COLO829 (cell line): ENCODE data around the gene RNPS1.
A peak's percentile ranks its signal among the peaks of the same experiment; 100 is the strongest.
"Not testable (repeated sequence)": the region's sequence is repeated elsewhere in the genome, so short reads cannot be mapped to it uniquely, and the experiment has no call there.

Source experiments
- DNase-seq: peaks from one replicate; pipeline ENCODE4 v3.0.0; 2012; ENCODE audit warnings: low spot score

The RNPS1 gene

DNA sequence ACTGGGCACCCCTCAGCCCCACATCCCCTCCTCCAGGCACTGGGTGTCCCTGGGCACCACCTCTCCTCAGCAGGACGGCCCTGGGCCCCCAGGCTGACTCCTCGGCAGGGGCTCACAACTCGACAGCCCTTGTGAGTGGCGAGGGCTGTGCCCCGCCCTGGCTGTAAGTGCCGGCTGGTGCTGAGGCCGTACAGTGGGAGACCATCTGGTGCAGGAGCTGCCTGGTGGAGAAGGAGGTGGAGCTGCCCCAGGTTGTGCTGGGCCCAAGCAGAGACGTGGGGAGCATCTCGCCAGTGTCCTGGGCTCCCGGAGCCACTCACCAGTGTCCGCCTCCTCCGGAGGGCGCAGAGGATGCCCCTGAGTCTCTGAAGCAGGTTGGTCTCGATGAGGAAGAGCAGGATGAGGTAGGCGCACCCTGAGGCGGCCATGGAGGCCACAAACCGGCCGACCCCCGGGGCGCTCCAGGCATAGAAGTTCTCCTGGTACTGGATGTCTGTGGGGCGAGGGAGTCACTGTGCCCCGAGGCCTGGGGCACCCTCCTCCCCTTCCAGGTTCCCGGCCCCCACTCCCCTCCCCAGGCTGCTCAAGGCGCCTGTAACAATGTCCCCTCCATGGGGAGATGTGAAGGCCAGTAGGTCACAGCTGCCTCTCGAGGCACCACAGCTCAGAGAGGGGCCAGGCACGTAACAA lies 15.1 kb upstream of the RNPS1 start:
- no peak for DNase-seq

DNA sequence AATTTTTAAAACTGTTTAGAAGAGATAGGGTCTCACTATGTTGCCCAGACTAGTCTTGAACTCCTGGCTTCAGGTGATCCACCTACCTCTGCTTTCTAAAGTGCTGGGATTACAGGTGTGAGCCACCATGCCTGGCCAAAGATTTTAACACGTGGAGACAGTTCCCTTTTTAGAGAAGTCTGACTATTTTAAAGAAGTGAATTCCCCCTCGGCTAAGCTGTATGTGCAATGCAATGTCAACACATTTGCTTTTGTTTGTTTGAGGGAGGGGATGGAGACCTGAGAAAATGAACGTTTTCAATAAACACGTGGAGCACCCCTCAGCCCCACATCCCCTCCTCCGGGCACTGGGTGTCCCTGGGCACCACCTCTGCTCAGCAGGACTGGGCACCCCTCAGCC lies 14.3 kb upstream of the RNPS1 start:
- no peak for DNase-seq

DNA sequence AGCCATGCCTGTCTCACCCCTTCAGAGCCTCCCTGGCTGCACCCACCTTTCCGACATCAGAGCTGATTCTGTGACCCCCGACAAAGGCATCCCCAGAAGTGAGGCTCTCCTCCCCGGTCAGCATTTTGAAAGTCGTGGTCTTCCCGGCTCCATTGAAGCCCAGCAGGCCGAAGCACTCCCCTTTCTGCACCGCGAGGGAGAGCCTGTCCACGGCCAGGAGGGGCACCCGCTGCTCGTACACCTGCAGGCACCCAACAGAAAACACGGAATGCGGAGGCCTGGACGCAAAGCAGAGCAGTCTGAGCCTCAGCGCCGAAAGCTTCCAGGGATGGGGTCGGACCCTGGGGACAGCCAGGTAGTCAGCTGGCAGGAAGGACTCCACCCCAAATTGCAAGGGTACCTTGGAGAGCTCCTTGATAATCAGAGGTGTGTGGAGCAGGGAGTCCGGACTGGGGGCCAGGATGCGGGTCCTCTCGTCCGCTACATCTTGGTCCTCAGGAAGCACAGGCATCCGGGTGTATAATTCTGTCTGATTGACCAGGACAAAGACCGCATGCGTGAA lies 13.1 kb upstream of the RNPS1 start:
- DNase-seq: no peak

DNA sequence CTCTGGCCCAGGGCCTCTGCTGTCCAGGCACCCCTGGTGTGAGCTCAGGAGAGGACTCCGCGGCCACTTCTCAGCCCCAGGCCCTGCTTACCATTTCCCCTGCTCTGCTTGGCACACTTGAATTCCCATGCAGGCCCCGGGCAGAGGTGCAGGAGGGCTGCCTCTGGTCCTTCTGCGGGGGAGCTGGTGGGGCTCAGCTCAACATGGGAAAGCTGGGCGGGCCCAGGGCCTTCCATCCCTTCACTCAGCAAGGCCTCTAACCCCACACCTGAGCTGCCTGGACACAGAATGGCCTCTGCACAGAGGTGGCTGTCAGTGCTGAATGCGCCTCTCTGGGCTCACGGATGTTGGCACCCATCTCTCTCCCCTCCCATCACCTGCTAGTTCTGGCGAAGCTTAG lies 12.5 kb upstream of the RNPS1 start:
- DNase-seq: no peak

DNA sequence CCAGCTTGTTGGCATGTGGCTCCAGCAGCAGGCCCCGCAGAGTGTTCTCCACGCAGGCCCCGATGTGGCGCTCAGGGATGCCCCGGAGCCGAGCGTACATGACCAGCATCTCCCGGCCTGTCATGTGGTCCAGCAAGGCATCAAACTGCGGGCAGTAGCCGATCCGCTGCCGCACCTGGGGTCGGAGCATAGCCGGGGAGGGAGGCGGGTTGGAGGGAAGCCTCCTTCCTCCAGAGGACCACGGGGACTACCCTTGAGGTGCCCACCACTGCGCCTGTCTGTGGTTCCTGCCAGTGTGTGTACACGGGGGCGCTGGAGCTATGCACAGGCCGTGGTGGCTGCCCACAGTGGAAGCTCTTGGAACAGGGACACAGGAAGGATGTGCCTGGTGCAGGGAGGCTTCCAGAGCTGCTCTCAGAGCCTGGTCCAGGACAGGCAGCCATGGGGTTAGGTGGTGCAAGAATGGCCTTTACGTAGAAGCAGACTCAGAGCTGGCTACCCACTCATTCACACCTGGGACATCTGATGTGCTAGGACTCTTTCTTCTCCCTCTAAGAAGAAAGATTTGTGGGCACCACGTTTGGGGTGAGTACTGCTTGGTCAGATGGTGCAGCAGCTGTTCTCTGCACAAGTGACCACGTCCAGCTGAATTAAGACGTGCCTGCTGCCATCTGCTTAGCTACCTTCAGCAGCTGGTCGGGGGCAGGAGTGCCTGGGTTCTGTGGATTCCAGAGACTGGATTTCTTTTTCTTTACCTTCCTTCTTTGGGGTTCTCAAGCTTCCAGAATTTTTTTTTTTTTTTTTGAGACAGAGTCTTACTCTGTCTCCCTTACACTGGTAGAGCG lies 11.3 kb upstream of the RNPS1 start:
- no peak for DNase-seq

DNA sequence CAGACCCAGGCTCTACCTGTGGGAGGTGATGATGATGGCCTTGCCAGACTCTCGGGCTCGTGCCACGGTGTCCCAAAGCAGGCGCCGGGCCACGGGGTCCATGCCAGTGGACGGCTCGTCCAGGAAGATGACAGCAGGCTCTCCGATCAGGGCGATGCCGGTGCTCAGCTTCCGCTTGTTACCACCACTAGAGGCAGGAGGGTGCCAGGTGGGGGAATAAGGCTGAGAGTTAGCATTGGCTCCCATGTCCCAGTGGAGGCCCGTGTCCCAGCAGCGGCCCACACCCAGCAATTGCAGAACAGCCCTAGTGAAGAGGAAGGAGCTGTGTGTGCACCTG lies 10.3 kb upstream of the RNPS1 start:
- no peak for DNase-seq

DNA sequence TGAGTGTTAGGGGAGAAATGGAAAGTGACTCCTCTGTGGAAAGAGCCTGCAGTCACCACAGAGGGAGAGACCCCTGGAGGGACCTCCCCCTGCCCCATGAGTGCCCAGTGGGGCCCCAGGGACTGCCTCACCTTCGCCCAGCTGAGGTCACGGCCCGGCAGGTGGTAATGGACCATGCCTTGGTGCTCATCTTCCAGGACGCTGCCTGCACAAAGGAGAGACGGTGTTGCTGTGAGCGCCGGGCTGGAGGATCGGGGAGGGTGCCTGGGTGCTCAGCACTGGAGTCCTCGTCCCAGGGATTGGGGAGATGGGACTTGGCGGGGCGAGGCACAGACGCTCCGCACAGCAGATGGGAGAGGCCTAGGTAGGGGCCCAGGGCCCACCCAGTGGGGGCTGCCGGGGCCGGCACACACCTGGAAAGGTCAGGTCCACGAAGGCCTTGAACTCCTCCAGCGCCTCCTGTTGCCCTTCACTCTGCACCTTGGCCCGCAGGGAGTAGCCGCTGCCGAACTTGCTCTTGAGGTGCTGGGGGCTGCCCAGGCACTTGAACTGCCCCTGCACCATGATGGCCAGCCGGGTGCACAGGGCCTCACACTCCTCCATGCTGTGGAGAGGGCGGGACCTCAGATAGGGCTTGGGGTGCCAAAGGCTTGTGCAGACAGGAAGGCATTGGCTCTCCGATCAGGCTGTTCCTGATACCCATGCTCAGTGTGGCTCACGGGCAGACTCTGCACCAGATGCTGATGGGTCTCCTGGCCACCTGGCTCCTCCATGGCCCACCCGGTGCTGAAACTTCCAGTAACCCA lies 9.7 kb upstream of the RNPS1 start:
- DNase-seq: no peak

DNA sequence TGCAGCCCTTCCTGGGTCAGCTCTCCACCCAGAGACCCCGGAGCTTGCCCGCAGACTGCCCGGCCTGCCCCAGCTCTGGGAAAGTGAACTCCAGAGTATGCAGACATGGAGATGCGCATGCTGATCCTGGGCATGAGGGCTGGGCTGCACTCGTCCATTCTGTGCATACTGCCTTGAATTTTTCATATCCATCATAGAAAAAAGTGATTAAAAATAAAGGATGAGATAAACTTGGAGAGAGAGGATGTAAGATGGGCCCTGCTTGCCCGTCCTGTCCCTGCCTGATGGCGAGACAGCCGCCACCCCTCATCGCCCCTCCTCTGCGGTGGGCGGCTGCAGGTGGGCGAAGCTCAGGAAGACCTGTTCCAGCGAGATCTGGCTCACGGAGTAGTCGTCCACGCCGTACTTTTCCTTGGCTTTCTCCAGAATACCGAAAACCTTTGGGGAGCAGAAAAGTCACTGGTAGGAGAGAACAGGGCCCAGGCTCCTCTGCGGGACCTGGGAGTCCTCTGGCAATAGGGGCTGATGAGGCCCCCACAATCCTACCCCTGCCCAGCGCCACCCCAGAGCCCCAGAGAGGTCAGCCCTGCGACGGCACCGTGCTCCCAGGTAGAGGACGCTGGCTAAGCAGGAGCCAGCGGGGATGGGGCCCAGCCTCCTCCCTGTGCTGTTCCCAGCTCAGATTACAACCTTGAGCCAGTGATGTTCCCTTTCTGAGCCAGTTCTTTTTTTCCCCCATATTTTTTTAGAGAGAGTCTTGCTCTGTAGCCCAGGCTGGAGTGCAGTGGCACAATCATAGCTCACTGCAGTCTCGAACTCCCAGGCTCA lies 8.7 kb upstream of the RNPS1 start:
- no peak for DNase-seq

DNA sequence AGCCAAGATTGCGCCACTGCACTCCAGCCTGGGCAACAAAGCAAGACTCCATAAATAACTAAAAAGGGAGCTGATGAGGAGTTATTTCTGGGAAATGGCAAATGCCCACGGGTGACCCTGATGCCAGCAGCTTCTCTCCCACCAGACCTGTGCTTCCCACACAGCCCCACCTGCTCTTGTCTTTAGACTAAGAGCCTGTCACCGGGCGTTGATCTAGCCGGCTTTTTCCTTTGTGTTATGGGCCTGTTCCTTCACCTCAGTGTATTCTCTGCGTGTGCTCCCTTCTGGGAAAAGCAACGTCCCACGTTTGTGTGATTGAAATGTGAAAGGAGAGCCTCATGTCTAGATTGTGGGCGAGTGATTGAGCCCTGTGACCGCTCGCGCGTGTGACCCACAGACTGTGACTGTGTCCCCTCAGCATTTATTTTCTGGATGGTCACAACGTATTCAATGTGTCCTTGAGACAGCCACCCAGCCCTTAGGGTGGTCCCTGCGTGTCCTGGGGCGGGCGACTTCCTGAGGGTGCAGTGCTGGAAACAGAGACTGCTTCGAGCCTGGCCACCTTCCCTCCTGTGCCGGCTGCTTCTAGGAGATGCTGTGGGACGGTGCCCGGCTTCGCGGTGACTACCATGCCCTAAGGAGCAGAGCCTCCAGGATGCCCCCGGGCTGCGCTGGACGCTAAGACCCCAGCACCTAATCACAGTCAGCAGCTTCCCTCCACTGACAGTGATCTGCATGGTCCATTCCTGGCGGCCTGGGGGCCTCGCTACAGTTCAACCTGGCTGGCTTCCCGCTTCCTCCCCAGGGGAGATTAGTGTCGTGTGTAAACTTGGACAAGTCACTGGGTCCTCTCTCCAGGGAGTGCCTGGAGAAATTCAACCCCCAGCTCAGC lies 7.8 kb upstream of the RNPS1 start:
- DNase-seq: no peak

DNA sequence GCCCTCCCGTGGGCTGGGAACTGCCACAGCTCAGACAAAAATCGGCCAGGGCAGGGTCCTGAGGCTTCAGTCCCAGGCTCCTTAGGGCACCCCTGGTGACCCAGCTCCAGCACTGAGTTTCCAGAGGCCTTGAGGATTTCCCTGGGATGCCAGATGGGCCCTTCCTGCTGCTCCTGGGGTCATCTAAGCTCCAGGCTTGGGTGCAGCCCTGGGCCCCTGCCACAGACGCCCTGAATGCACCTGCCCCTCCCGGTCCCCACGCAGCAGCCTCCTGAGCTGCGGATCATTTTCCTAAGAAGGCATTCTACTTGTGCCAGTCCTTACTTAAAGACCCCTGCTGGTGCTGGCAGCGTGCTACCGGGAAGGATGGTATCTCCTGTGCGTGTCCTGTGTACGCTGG lies 6.0 kb upstream of the RNPS1 start:
- DNase-seq: no peak

DNA sequence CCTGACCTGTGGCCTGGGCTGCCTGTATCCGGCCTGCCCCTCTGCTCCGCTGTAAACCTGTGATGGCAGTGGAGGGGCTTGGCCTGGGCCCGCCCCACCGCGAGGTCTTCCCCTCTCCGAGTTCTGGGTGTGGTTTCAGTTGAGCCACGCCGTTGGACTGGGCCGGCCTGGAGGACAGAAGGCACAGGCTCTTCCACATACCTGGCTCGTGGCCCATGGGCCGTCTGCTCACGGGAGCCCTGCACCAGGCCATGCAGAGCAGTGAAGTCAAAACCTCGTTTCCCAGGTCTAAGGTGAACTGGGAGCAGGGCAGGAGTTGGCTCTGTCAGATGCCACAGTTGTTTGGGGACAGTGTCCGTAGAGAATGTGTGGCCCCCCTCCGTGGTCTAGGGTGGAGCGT lies 5.6 kb upstream of the RNPS1 start:
- no peak for DNase-seq

DNA sequence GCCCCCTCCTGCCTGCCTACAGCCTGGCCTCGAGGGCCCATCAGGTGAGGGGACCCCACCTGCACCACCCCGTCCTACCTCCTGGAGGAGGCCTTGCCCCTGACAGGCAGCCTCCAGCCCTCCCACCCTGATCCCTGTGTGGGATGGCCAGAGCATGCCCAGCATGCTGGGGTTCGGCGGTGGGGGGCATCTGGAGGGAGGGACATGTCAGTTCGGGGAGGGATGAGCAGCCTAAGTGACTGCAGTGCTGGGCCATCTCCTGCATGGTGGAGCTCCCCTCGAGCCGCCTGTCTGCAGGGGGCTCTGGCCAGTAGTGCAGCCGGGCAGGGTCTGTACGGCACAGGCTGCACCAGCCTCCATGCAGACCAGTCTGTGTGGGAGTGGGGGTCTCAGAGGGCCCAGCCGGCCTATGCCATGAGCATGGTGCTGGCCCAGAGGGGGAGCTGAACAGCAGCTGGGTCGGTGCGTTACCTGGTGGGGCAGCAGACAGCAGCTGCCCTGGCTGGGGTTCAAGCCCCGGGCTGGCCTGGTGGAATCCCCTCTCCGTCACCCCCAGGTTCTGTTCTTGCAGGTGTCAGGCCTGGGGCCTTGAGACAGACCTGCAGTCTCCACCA lies 4.0 kb upstream of the RNPS1 start:
- DNase-seq: no peak

DNA sequence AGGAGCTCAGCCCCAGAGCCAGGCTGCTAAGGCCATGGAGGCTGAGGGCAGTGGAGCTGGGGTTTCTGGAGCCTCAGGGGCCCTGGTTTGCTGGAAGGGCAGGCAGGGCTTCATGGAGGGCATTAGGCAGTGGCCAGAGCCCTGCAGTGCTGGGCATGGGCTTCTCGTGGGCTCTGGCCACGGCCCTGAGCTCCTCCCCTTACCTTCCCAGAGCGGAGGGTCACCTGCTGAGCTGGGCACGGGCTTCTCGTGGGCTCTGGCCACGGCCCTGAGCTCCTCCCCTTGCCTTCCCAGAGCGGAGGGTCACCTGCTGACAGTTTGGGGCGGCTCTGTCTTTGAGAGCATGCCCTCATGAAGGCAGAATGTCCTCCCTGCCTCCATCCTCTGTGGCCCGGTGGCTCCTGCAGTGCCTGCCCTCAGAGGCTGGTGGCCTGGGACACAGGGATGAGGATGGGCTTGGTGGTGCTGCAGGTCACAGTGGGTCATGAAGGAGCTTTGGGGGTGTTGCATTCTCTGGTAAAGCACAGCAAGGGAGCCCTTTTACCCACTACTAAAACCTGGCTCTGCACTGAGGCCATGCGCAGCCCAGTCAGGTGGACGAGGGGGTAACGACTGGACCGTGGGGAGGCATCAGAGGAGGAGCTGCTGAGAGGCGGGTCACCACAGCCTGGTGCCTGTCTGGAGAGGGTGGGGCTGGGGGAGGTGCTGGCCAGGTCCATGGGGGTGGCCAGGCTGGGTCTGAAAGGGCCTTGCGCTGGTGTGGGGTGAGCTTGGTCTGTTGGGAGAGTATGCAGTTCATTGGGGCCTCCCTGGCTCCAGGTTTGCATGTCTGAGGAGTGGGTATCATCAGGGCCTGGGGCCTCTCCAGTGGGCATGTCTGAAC lies 2.9 kb upstream of the RNPS1 start:
- no peak for DNase-seq

DNA sequence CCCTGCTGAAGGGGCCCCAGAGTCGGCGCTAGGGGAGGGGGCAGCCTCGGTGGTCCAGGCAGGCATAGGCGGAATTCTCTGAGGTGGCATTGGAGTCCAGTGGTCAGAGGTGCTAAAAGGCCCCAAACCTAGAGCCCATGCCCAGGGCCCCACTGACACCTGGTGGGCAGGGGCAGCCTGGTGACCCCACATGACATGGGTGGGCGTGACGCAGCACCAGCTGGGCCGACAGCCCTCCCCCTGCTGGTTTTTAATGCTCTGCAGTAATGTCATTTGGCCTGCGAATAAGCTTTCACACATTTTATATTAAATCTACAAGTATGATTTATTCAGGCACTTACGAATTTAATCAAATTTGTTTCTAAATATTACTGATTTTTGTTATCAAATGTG lies 2.1 kb upstream of the RNPS1 start:
- no peak for DNase-seq

DNA sequence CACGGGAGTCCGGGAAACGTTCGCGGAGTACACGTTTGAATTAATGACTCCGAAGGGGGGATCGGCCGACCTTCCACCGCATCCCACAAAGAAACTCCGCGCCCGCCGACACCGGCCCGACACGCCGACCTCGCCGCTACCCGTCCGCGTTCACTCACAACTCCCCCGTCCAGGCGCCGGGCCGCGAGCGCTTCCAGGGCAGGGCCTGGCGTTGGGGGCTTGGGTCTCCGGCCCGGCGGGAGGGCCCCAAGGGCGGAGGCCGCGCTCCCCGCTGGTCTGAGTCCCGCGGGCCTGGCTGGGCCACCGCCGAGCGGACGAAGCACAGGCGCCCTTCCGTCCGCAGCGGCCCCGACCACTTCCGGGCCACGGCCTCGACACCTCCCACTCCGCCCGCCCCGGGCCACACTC lies 417 bp downstream of the RNPS1 start:
- not testable (repeated sequence) for DNase-seq

DNA sequence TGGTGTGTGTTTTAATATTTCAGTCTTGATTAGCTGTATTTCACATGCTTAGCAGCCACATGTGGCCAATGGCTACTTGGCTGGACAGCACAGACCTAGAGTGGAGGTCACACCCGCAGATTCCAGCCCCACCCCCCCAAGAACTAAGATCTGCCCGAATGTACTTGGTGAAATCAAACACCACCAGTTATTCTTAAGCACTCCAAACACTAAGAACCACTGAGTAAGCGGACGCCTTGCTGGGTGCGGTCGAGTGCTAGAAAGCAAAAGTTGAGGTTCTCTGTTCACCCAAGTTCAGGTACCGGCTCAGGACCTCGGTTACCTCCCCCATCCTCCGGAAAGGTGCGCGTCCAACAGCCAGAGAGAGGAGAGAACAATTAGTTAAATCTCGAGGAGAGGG lies 1.0 kb downstream of the RNPS1 start:
- peak; percentile 30 for DNase-seq

DNA sequence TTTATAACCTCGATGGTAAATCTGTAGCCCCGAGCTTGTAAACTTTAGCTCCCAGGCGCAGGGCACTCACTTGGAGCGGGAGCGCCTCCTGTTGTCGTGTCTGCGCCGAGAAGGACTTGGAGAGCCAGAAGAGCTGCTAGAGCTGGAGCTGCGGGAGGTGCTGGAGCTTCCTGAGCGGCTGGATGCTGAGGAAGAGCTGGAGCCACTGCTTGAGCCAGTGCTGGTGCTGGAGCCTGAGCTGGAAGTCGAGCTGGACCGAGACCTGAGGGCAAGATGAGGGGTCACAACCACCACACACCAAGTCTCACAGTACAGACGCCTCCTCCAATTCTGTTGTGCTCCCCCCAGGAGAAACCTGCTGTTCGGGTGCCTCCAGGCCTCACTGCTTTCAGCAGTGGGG lies 4.9 kb downstream of the RNPS1 start:
- DNase-seq: not testable (repeated sequence)

DNA sequence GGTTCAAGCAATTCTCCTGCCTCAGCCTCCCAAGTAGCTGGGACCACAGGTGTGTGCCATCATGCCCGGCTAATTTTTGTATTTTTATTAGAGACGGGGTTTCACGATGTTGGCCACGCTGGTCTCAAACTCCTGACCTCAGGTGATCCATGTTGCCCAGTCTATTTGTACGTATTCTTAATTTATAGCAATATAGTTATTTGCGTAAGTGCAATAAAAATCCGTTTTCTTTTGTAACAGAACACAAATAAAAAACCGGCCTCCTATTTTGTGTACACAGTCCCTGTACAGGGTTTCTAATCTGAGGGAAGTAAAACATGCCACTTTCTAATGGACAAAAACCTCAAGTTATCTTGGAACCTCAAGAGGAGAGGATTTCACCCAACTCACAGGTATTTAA lies 7.7 kb downstream of the RNPS1 start:
- no peak for DNase-seq

DNA sequence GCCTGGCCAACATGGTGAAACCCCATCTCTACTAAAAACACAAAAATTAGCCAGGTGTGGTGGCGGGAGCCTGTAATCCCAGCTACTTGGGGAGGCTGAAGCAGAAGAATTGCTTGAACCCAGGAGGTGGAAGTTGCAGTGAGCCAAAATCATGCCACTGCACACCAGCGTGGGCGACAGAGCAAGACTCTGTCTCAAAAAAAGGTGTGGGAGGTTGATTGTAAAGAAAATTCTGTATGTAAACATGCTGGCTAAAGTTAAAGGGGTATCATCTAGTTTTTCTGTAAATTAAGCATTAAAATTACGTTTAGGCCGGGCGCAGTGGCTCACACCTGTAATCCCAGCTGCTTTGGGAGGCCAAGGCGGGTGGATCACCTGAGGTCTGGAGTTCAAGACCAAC lies 9.4 kb downstream of the RNPS1 start:
- DNase-seq: not testable (repeated sequence)
